Iris pigment epithelial cell (primary cell): ENCODE measurements around the gene AUTS2.

Experiments used
- DNase-seq: peaks from one replicate; pipeline ENCODE4 v3.0.0-alpha.2; 2011; ENCODE audit warnings: low read depth

AUTS2 gene

DNA sequence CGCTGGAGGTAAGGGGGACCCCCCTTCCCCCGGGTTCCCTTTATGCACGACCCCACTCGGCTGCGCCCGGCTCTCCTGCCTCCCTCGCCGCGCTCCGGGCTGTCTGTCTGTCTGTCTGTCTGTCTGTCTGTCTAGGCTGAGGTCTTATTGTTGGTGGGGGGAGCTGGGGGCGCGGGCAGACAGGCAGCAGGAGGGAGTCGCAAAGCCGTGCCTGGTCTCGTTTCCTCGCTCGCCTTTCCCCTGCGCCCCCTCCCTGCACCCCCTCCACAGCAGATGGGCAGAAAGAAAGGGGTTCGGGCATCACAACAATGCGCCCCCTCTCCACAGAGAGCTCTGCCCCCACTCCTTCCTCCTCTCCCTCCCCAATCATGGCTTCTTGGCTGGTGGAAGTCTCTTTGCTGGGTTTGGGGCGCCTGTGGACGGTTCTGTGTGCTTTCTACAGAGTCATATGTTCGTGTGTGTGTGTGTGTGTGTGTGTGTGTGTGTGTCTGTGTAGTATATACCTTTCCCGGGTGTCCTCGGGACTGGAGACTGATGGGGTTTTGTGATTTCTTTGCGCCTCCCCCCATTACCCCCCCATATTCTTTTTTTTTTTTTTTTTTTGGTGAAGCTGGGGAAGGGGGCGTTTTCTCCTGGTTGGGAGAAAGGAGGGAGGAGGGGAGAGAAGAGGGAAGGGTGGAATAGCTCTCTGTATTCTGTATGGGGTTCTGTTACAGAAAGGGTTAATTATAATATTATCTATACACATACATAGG, 1.9 kb downstream of the AUTS2 start:
- DNase-seq: no peak

DNA sequence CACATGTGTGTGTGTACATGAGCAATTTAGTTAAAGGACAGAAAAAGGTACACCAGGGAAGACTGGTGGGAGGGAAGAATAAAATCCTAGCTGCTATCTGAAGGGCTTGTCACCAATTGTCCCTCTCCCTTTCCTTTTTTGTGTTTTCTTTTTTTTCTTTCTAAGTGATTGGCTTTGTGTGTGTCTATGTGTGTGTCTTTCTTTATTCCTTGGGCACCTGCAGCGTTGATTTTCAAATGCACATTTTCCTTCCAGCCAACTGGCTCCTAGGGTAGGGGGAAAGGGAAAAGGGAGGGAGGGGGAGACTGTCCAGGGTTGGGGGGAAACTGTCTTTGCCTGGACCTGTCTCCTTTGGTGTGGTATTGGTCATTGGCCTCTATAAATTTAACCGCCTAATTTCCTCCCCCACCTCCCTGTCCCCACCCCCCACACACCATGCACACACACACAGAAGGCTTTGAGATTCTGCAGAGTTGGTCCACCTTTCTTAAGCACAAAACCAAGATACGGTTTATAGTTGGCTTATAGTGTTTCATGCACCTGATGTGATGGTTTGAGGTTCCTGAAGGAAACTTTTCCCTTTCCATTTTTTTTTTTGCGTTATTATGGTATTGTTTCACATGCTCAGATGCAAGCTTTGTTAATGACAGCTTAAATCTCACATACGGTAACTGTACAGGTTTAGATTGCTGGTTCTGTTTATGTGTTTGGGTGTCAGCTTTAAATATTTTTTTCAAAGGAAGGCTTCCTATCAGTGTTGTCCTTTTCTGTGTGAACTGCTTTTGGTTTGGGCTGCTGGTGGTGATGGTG, 2.6 kb downstream of the AUTS2 start:
- DNase-seq: no peak

DNA sequence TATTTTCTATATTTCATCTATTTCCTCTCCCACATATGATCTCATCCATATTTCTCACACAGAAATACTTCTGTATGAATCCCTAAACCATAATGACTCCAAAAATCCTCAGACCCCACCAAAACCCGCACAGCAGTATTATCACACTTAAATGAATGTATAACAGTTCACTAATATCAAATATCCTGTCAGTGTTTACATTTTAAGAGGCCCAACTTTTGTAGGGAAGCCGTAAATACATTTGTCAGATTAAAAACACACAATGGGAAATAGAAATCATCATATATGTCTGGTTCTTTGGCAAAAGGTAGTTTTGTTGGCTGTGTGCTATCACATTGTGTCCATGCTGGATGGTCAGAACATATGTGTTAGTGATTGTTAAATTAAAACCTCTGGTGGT, 4.2 kb downstream of the AUTS2 start:
- no peak for DNase-seq

DNA sequence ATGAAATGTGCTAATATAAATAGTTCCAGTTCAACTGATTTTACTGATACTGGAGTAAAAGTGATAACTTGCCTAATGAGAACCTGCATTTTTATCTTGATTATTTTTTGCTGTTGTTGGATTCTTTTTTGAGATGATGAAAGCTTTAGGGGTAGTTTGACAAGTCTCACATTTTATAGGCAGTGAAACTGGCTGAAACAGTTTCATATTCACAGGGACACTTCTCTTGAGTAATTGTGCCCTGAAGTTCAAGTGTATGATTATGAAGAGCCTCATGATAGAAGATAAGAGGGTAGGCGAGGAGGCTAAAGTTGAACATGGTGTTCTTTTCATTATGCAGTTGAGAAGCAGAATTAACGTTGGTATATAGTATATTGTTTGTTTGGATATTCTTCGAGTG, 5.1 kb downstream of the AUTS2 start:
- DNase-seq: no peak

DNA sequence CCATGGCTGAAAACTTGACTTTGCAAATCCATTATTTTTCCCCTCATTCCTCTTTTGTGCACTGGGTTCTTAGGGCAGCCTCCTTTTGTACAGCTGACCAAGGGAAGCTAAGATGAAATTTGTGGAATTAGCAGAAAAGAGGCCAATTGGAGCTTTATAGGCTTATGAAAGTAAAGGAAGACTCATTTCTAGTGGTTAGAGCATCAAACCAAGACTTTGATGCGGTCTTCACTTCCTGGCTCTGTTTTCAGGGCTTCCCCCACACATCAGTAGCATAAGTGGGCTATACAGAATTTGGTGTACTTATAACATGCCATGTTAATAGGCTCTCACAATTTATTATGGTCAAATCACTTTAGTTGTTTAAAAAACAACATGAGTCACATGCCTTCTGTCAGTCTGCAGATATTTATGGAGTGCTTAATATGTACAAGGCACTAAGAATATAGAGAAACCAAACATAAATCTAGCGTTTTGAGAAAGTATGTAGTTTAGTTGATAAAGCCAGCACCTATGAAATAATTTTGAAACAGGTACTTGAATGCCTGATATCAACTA, 5.7 kb downstream of the AUTS2 start:
- no peak for DNase-seq

DNA sequence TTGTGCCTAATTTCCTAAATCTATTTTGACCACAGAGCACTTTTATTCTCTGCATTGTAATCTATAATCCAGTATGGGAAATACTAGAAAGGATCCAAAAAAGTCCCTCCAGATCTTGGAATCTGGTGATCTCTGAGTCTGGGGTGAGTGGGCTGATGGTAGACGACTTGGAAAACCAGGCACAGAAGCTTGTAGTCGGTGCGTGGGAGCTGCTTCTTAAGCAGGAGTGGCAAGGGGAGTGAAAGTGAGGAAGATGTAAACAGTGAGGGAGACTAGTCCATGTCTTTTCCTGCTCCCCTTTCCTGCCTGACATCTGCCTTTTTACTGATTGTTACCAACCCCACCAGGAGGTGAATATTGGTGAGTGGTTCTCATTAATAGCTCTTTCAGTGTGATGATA, 6.8 kb downstream of the AUTS2 start:
- no peak for DNase-seq

DNA sequence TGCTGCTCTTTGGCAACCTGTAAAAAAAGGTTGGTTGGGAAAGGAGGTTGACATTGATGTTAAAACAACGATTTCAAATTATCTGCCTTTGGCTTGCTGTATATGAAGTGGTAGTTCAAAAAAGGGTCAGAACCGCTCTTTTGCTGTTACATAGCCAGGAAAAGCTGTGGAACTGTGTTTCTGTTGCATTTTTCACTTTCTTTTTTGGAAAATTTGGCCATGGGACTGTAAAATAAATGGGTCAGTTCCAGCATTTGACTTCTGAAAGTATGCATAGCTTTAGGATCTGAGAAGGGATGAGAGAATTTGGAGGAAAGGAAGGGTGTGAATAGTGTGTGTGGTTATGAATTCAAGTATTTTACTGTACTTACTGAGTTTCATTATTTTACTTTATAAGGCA, 7.3 kb downstream of the AUTS2 start:
- no peak for DNase-seq

DNA sequence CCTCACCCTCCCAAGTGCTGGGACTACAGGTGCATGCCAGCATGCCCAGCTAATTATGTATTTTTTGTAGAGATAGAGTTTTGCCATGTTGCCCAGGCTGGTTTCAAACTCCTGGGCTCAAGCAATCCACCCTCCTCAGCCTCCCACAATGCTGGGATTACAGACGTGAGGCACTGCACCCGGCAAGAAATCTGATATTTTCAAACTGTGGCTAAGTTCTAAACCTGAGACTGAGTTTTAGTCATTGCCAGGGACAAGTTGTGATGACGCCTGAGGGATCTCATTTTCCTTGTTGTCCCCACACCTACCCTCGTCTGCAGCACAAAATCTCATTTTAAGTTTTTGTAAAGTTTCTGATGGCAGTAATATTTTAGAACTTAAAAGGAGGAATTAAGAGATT, 9.8 kb downstream of the AUTS2 start:
- DNase-seq: no peak

DNA sequence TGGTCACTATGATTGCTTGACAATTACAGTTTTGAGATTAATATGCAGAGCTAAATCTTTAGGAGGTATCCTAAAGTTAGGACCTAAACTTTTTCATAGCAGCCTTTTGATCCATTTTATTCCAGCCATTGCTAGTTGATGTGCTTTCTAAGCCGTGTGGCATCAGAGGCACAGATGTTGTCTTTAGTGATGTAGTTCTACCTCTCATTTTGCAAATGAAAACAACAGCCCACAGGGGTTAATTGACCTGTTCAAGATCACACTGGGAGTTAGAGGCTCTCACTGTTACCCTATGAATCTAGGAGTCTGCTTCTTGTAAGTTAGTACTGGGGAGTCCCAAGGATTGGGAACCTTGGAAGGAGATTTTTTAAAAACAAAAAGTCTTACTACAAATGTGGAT, 10.6 kb downstream of the AUTS2 start:
- no peak for DNase-seq

DNA sequence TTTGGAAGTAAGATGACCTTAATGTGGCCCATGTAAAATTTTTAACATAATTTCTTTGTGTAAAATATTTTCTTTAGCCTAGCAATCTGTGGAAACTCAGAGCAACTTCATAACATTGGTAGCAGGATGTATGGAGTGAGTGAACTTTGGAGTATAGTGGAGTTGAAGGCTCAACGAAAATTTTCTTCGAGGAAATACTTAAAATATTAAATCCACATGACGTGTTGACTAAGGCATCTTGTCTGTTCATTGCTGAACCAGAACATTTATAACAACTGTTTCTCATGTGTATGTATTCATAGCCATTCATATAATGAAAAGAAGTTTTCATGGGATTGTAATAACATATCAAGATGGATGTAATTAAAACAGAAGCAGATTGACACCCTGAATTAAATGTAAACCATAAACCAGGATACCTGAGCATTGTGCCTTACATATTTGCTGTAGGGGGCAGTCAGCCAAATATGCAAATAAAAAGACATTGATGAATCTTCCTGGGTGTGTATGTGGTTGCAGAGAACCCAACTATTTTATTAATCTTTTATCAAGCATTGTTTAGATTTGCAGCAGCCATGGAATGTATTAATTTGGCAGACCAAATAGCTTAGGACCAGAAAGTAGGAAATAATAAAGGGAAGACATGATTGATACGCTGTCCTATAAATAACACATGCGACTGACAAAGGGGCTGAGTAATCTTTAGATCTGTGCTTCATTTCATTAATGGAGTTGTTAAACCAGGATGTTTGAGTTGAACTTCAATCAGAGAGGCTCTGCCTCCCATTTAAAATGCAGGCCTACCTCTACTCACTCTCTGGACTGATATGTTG, 11.5 kb downstream of the AUTS2 start:
- DNase-seq: no peak

DNA sequence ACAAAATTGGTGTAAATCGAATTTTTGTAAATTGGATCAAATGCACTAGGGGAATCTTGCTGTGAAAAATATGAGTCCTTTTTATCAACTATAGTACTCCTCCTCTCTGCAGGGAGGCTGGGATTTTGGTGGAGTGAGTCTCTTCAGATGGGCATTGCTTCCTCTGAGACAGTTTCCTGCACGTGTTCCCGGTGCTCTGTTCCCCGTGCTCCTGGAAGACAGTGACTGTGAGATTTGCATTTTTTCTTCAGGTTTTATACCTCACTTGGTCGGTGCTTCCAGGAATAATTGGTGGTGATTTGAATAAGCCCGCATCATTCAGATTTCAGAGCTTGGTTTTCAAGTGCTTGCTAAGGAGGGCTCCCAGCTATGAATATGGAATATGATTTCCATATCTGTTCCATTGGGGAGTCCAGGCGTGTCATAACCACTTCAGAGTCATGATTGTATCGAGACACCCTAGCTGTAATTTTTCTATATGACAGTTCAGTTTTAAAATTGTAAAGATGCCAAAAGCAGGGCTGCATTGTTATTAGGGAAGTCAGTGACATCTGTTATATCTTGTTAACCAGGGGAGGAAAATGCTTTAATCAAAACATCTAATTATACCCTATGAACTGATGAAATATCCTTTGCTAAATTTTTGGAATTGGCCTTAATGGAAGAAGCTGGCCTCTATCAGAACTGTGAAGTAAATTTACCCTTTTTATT, 12.3 kb downstream of the AUTS2 start:
- DNase-seq: no peak

DNA sequence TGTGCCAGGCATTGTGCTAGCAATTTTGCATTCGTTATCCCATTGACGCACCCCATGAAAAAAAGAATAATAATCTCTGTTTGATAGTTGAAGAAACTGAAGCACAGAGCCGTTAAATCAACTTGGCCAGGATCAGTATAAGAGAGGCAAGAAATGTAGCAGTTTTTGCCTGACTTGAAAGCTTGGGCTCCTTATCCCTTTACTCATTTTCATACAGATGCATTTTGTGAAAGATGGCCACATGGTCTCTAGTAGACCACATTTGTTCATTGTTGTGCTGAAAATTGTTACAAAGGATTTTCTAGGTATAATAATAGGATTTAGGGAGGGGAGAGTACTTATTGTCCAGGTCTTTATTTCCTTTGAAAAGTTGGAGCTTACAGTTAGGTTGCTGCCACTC, 14.7 kb downstream of the AUTS2 start:
- no peak for DNase-seq

DNA sequence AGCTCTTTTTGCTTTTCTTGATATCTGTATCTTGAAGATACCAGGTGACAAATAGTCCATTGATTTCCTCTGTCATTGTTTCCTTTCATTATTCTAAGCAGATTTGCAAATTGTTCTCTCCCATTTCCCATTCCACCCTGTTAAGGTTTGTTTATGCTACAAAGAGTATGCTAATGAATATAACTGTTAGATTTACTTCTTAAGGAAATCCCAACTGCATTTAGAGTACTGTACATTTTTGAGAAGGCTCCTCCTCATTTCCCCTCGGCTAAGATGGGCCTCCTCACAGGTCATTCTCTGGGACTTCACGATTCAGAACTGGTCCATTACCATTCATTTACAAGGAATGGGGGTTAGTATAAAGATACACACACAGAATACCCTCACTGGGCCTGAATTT, 15.6 kb downstream of the AUTS2 start:
- no peak for DNase-seq

DNA sequence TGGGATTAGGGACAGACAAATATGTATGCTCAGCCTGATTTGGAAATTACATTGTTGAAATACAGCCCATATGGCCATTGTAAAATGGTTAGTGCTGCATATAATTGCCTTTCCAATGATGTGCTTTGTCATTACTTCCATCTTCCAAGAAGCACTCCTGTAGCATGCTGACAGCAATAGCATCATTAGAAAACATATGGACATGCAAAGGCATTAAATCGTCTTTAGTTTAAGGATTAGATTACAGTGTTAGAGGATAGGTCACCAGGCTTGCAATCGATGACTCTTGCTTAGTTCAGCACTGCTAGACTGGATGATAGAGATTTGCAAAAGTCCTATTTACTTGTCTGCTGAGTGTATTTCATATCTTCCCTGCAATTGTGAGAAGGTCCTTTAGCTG, 17.4 kb downstream of the AUTS2 start:
- DNase-seq: no peak

DNA sequence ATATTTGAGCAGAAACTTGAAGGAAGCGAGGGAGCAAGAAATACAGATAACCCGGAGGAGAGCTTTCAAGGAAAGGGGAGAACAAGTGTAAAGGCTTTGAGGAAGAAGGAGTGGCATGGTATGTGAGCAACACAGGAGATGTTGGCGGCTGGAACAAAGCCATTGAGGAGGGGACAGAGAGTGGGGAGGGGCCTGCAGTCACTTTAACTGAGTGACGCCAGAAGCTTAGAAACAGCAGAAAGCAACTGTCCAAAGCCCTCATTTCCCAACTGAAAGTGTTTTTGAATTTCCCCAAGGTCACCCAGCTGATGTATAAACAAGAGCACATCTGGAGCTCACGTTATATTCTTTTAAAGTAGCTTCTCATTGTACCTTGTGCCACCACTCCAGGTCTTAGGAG, 19.1 kb downstream of the AUTS2 start:
- DNase-seq: no peak

DNA sequence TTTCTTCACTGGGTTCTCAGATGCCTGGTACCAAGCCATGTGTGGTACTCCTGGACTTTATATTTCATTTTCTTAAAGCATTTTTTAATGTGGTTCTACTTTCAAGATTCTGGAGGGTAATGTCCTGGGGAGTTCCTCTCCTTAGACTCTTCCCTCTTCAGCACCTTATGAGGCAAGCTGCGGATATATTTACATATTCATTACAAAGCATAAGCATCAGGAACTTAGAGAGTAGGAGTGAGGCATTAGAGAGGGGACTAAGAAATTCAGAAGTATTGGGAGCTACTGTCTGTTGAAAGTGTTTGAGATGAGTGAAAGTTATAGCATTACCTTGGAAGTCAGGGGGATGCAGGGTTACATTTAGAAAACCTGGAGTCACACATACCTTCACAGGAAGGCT, 20.8 kb downstream of the AUTS2 start:
- DNase-seq: no peak

DNA sequence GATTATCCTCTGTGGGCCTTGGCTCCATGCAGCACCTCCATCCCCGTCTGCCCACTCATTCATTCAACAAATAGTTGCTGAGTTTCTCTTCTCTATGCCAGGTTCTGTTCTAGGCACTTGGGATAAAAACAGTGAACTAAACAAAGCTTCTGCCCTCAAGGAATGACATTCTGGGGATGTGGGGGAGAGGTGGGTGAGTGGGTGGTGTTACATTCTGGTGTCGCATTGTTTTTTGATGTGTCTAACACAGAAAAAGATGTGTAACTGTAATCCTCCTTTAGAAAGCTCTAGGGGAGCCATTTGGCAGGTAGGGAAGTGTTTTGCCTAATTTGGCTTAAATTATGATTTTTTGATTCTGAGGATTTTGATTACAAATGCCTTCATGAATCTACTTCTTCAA, 21.4 kb downstream of the AUTS2 start:
- DNase-seq: no peak

DNA sequence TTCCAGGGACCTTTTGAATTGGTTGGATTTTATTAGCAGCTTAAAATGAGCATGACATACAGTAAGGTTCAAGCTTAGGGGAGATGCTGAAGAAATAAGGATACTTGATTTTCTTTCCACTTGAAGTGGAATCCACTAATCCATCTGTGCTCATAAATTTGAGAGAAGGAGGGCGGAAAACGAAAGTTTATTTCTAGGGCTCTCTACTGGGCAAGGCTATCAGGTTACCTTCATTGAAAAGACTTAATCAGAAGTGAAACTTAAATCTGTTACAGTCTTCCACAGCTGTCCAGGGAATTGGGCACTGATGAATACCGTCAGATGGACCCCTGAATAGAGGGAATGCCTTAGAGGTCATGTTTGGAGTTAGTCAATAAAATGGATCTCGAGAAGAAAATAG, 21.8 kb downstream of the AUTS2 start:
- DNase-seq: no peak

DNA sequence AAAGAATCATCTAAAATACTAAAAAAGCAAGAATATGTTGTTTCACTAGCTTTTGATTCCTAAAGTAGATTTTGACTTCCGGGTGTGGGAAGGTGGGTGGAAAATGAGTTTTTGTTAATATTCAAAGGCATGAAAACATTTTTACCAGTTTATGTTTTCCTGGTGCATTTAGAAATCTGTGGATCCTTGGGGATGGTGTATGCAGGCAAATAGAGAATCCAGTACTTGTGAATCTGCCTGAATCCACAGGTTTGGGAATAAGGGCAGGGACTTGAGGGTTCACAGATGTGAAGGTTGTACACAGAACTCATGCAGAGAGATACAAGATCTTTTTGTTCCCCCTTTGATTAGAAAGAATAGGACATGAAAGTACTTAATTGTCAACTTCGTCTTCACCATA, 22.4 kb downstream of the AUTS2 start:
- DNase-seq: no peak

DNA sequence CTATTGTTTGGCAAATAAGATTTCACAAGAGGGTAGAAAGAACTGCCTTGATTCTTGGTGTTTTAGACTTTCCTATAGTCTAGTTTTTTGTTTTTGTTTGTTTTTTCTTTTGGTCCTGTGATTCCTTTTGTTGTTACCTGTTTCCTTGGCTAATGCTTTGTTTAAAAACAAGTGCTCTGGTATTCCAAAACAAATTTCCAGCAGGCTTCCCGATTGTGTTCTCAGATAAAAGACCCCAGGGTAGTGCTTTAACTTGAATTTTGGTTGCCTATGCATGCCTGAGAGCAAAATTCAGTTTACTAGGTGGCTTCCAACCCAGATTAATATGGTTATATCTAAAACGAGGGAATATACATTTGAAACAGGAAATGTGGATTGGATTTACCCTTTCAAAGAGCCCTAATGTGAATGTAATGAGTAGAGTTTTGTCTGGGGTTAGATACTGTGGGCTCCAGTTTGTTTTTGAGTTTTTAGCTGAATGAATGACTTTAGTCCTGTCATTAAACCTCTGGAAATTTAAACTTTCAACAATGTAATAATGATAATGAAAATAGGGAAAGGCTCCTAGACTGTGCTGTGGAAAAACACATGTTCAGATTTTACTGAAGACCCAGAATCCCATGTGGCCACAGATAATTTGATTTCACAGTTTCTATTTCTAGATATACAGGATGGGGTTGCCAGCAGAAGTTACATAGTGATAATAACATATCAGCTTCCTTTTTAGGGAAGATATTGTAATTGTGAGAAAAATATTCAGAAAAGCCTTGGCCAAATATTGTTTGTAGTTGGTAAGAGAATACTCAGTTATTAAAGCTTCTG, 23.9 kb downstream of the AUTS2 start:
- no peak for DNase-seq

DNA sequence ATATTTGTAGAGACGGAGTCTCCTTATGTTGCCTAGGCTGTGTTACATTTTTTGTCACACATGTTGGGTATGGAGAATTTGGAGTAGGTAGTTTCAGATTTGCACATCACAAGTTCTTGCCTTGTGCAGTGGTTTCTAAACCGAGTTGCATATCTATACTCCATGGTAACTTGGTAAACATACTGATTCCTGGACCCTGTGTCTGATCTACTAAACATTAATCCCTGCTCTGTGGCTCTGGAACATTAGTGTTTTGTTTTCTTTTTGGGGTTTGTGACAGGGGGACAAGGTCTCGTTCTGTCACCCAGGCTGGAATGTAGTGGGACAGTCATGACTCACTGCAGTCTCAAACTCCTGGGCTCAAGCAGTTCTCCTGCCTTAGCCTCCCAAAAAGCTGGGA, 24.7 kb downstream of the AUTS2 start:
- no peak for DNase-seq
